Omental fat pad (tissue), 4 donors: ENCODE measurements around the gene OLFML2A. TPM values are rescaled to one million over a fixed set of nuclear protein-coding genes. Genes with fewer than 3 reads are reported as not detected.

Experiments used
- ATAC-seq: fragments of 150-250 bp; one replicate; pipeline ENCODE4 v1.9.1; 2016; ENCODE audit warnings: mild to moderate bottlenecking, moderate library complexity; ENCODE audit not compliant: low FRiP score
- DNase-seq: peaks from one replicate; pipeline ENCODE4 v3.0.0-alpha.2; 2019; ENCODE audit warnings: low spot score
- CTCF ChIP-seq, 3 donors: fragments of 450-650 bp; IDR thresholded peaks; one replicate each; pipeline ENCODE4 v1.5.1; 2016 to 2017; ENCODE audit warnings: antibody characterized with exemption in 3 of 3, mild to moderate bottlenecking in 3 of 3, moderate library complexity in 2 of 3
- total RNA-seq, 4 donors: library from RNA; depleted of rRNA; stranded (reverse); fragments of >200 nt; gene quantifications; one replicate each; pipeline ENCODE4 v1.1.0, GENCODE V29; 2016

OLFML2A gene
- total RNA-seq, 4 donors from 2014 or later: 6.0 to 62.6 (median 10.8) TPM

DNA sequence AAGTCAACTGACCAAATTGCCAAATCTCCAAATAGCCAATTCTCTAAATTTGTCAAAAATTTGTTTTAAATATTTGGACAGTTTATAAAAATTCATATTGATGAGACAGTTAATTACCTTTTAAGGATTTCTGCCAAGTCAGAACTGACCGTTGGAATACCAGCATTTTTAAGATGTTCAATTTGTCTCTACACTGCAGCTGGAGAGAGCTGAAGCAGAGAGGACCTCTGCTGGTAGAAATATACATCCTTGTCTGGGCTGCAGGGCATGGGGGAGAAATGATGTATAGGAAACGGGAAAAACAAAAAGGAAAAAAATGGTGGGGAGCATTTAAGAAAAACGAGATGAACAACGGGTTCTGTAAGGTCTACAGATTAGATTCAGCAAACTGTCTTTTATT, 22.6 kb upstream of the OLFML2A start:
- no peak for ATAC-seq
- DNase-seq: no peak
- TF ChIP-seq CTCF (IDR thresholded peaks at IDR 0.05): no peak

- DNase-seq: no peak
- no peak for ATAC-seq
- TF ChIP-seq CTCF (IDR thresholded peaks at IDR 0.05): no peak
These were observed 21.9 kb upstream of the OLFML2A start for GRCh38 chr9:124755061-124755460.

DNA sequence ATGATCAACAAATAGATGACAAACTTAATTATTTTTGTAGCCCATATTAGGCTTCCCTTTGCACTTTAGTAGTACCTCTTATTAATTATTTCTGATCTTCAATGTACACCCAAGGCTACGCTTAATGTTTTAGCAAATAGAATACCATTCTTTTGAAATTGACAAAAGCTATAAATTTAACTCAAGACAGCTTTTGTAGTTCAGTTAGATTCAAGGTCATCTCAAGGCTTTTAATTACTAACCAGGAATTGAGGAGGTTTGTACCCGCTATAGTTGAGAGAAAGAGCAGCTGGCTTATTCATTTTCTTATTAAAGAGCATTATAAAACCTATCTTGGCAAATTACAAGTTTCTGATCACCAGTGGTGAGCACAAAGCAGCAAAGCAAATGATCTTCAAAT, 20.9 kb upstream of the OLFML2A start:
- DNase-seq (no peak), ATAC-seq (no peak)
- TF ChIP-seq CTCF (IDR thresholded peaks at IDR 0.05): no peak

- ATAC-seq: no peak
- DNase-seq: no peak
- TF ChIP-seq CTCF (IDR thresholded peaks at IDR 0.05): no peak
These were observed 19.3 kb upstream of the OLFML2A start for GRCh38 chr9:124757616-124758015.

DNA sequence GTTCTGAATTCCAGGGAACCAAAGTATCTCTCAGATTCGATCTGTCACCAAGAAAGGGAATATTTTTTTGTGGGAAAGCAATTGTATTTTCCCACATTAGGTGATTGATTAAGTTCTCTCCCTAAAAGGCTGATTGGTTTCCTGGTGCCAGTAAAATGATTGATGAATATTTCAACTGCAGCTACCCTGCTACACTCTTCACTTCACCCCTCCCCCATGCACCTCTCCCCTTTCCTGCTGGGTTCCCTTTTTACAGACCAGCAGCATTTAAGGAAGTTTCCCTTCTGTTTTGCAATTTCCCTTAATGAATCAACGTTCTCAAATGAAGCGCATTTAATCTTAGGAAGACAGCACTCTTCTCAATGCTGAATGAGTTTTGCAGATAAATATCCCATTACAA, 18.9 kb upstream of the OLFML2A start:
- ATAC-seq: no peak
- no peak for TF ChIP-seq CTCF (IDR thresholded peaks at IDR 0.05)

DNA sequence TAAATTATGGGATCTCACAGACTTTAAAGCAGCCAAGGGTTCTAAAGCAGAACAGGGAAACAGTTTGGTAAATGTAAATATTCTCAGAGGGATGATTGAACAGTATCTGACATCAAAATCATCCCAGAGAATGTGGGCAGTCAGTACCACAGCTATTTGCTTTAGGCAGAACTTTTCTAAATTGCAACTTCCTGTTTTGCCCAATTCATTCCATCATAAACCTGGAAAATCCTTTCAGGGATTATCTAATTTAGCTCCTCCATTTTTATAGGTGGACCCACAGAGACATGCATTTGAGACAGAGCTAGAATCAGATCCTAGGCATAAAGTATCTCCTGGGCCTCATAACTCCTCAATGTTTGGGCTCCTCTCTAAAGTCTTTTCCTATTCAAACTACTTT, 18.2 kb upstream of the OLFML2A start:
- DNase-seq: no peak
- no peak for TF ChIP-seq CTCF (IDR thresholded peaks at IDR 0.05)
- no peak for ATAC-seq

More for the DNA sequence above, 18.9 kb upstream of the OLFML2A start:
- no peak for DNase-seq

GRCh38 chr9:124759327-124759726, 17.6 kb upstream of the OLFML2A start:
- no peak for ATAC-seq

More at GRCh38 chr9:124759327-124759726, 17.6 kb upstream of the OLFML2A start:
- no peak for TF ChIP-seq CTCF (IDR thresholded peaks at IDR 0.05)
- no peak for DNase-seq
